Retinal pigment epithelial cell (primary cell): Measurements from ENCODE around the gene GBA2.

ENCODE experiments used
- DNase-seq: peaks from one replicate; pipeline ENCODE4 v3.0.0-alpha.2; 2010; ENCODE audit warnings: low read depth
- H3K4me3 ChIP-seq: 2 replicates; pipeline ENCODE4 v1.5.1; 2011; ENCODE audit warnings: mild to moderate bottlenecking, low read length, control low read depth, moderate library complexity
- CTCF ChIP-seq: conservative IDR thresholded peaks from 2 replicates; pipeline ENCODE4 v1.5.1; 2011; ENCODE audit warnings: low read depth, low read length, control low read depth, inconsistent platforms

GBA2 gene

GRCh38 chr9:35705372-35705771, 43.7 kb downstream of the GBA2 start:
- no peak overlapping the region for H3K4me3 ChIP-seq
- no peak for TF ChIP-seq CTCF
- DNase-seq, result no peak

- TF ChIP-seq CTCF, result no peak
- no peak overlapping the region for H3K4me3 ChIP-seq
Observed at GRCh38 chr9:35703906-35704672, 44.9 kb downstream of the GBA2 start.

GRCh38 chr9:35702696-35703095, 46.3 kb downstream of the GBA2 start:
- DNase-seq, result no peak
- no peak for TF ChIP-seq CTCF
- H3K4me3 ChIP-seq, result no peak overlapping the region

More at GRCh38 chr9:35703906-35704672, 44.9 kb downstream of the GBA2 start:
- DNase-seq, result no peak

- H3K4me3 ChIP-seq, result no peak overlapping the region
- no peak for DNase-seq
- TF ChIP-seq CTCF, result no peak
Observed at GRCh38 chr9:35700942-35701341, 48.1 kb downstream of the GBA2 start.

GRCh38 chr9:35700031-35700430, 49.0 kb downstream of the GBA2 start:
- no peak for DNase-seq
- TF ChIP-seq CTCF, result no peak
- H3K4me3 ChIP-seq, result no peak overlapping the region

GRCh38 chr9:35698231-35698630, 50.8 kb downstream of the GBA2 start:
- no peak for DNase-seq
- H3K4me3 ChIP-seq, result no peak overlapping the region

More at GRCh38 chr9:35698231-35698630, 50.8 kb downstream of the GBA2 start:
- no peak for TF ChIP-seq CTCF
